Stimulated activated CD4-positive, alpha-beta T cell treated with anti-CD3 and anti-CD28 coated beads, Interleukin-4, amount 100 ng/mL, for 1 hour (primary cell): ENCODE measurements around the gene NOTCH1.

Source experiments
- DNase-seq: peaks from one replicate; pipeline ENCODE4 v3.0.0-alpha.2; 2020

NOTCH1 gene

GRCh38 chr9:136531186-136531903 lies 14.5 kb downstream of the NOTCH1 start:
- DNase-seq = no peak

GRCh38 chr9:136530461-136531089 lies 15.3 kb downstream of the NOTCH1 start:
- no peak for DNase-seq

DNA sequence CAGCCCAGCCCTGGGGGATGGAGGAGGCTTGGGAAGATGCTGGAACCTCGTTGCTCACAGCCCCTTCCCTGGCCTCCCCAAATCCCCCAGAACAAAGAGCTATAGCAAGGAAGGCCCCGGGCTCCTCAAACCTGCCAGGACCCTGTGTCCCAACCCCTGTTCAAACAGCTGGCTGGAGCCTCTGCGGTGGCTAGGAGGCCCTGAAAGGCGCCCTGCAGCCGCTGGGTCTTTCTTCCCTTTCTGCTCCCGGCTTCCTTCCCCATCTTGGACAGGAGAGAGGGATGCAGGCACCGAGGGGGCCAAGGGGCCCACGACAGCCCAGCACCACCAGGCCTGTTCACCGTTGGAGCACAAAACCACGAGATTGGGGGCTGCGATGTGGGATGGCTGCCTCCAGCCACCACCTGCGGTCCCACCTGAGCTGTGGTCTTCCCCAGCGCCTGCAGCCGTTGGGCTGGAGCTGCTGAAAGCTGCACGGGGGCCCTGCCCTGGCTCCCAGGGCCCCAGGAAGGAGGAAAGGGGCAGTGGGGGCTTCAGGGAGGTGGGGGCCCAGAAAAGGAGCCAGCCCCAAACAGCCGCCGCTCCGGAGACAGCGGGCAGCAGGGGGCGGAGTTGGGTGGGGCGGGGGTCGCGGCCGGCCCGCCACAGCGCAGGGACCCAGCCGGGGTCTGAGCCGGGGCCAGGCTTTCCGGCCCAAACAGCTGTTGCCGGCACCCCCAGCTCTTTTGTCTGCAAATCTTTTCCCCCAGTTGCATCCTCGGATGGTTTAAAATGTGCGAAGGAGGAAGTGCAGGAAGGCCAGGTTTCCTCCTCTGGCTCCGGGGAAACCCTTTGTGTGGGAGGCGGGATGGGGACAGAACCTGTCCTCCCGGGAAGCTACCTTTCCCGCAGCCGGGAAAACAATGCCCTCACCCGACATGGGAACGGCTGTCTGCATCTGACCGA lies 16.1 kb downstream of the NOTCH1 start:
- no peak for DNase-seq

DNA sequence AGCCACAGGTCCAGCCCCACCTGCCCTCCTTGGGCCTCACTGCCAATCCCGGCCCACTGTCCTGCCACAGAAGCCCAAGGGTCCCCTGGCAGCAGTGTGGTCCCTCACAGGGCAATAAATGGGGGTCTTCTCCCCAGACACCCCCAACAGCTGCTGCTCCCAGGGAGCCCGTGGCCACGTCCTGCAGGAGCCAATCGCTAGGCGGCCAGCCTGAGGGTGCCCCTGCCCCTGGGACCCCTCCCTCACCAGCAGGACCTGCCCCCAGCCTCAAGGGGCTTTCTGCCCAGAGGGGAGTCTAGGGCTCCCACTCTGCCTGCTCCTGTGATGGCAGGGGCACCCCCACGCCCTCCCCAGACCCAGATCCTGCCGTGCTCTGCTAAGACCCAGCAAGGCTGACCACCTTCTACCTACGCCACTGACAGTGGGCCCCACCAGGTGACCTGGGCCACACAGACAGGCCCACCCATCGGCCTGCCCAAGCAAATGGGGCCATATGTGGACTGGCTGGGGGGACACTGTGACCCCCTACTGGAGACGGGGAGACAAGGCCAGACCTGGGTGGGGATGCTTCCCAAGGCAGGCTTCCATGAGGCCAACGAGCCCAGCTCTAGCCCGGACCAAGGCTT lies 17.0 kb downstream of the NOTCH1 start:
- DNase-seq = no peak

DNA sequence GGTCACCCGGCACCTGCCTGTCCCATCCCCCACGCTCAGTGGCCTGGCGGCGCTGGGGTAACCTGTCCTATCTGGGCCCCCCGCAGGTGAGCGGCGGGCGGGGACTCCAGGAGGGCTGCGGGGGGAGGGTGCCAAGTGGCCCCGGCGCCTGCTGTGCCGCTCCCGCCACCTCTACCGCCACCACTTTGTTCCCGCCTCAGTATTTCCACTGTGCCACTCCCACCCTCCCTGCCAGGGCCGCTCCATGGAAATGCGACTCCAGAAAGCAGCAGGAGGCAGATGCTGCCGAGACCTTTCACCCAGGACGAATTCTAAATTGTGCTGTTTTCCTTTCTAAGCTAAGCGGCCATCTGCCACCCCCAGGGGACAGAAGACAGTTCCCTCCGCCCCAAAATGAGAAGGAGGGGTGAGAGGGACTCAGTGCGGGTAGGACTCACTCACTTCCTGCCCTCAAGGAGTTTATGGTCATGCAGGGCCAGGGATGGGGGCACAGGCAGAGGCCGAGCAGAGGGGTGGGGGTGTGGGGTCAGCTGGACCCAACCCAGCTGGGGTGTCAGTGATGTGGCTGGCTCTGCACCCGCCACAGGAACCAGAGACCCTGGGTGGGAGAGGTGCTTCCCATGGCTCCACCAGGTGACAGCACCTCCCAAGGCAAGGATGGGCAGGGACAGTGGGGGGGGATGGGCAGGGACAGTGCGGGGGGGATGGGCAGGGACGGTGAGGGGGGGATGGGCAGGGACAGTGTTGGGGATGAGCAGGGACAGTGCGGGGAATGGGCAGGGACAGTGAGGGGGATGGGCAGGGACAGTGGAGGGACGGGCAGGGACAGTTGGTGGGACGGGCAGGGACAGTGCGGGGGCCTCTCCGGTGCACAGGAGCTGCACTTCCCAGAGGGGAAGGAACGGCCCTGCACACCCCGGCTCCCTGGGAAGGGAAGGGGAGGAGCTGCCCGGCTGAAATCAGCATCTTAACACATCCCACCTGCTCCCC lies 17.8 kb downstream of the NOTCH1 start:
- DNase-seq = no peak

- no peak for DNase-seq
These were observed 18.7 kb downstream of the NOTCH1 start for GRCh38 chr9:136527131-136527530.

DNA sequence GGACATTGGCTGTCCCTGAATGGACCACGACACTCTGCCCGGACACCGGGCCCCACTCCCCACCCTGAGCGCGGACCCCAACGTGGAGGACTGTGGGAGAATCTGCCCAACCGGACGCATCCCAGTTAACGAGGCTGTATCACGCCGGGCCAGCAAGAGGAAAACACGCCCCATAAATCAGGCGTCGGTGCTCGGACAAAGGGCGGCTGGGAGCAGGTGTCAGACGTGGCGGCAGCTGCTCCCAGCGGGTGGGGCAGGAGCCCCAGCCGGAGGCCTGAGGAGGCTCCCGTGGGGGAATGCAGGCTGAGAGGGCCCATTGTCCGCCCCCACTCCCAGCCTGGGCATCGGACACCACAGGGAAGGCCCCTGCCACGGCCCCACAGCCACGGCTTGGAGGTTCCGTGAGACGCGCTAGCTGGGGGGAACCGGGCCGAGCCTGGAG lies 19.2 kb downstream of the NOTCH1 start:
- no peak for DNase-seq

DNA sequence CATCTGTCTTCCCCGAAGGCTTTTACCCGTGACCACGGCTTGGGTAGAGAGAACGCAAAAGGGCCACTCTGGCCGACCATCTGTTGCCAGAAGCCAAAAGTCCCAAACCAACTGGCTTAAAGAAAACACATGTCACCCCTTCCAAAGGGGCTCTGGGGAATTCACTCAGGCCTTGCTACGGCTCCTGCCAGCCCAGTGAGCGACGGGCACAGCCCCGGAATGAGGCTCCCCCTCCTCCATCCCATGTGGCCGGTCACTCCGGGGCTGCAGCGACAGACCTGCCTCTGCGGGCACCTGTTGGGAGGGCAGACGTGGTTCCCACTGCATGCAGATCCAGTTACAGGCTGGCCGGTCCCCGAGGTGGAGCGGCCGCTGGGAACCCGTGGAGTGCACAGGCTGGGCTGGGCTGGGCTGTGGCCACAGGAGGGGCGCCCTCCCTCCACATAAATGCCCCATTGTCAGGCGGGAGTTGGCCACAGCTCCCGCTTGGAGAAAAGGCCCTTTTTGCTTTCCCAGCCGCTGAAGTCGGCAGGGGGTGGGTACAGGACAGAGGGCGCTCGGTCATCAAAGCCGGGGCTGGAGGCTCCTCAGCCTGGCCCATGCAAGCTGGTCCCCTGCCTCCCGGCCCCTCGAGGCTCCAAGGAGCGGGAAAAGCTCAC lies 19.9 kb downstream of the NOTCH1 start:
- no peak for DNase-seq

DNA sequence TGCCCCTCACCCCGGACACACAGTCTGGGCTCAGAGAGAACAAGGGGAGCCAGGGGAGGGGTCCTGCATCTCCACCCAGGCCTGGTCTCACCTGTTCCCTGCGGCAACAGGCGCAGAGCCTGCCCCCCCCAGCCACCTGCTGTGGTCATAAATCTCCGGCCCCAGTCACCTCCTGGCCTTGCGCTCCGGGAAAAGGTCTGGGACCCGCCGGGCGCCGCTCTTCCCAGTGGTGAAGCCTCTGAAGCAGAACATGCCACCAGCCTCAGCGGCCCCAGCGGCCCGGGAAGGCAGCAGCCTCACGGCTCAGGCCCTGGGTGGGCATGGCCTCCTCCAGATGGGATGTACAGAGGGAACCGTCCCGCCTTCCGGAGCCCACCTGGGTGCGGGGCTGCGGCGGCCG lies 20.6 kb downstream of the NOTCH1 start:
- DNase-seq = no peak

- no peak for DNase-seq
These were observed 23.3 kb downstream of the NOTCH1 start for GRCh38 chr9:136522314-136523237.

- no peak for DNase-seq
These were observed 24.3 kb downstream of the NOTCH1 start for GRCh38 chr9:136521537-136521936.

DNA sequence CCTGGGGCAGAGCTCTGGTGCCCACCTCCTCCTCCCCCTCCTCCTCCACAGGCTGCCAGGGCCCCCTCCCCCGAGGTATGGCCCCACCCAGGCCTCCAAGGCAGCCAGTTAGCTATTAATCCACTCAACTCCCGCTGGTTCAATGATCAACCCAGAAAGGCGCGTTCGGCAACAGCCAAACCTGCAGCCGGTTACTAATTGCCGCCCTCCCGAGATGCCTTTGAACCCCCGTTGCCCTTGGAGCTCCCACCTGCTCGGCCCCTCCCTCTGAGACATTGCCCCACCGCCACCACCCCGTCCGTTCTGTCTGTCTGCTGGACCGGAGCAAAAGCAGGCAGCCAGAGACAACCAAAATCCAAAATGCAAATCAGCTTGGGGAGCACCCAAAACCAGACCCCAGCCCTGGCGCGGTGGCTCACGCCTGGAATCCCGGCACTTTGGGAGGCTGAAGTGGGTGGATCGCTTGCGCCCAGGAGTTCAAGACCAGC lies 25.8 kb downstream of the NOTCH1 start:
- no peak for DNase-seq

GRCh38 chr9:136519263-136520052 lies 26.4 kb downstream of the NOTCH1 start:
- no peak for DNase-seq

DNA sequence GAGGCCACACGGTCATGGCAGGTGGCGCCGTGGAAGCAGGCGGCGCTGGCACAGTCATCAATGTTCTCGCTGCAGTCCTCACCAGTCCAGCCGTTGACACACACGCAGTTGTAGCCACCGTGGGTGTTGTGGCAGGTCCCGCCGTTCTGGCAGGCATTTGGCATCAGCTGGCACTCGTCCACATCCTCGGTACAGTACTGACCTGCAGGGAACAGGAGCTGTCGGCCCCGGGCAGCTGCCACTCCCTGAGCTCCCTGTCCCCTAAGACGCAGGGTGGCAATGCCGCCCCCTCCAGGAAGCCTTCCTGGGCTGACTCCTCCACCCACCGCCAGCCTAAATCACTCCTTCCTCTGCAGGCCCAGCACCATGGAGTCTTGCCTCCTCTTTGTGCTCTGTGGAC lies 27.2 kb downstream of the NOTCH1 start:
- DNase-seq = no peak

DNA sequence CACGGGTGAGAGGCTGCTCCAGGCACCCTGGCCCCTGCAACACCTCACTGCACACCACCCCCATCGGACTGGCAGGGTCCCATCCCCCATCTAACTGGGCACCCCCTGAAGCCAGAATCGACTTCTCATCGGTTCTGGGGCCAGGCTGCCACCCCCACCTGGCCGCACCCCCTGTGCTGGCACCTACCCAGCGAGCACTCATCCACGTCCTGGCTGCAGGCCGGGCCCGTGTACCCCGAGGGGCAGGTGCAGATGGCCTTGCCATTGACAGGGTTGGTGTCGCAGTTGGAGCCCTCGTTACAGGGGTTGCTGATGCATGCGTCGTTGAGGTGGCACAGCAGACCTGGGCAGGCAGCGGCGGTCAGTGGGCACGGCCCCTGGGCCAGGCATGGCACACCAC lies 27.9 kb downstream of the NOTCH1 start:
- no peak for DNase-seq

- no peak for DNase-seq
These were observed 28.7 kb downstream of the NOTCH1 start for GRCh38 chr9:136517012-136517743.

DNA sequence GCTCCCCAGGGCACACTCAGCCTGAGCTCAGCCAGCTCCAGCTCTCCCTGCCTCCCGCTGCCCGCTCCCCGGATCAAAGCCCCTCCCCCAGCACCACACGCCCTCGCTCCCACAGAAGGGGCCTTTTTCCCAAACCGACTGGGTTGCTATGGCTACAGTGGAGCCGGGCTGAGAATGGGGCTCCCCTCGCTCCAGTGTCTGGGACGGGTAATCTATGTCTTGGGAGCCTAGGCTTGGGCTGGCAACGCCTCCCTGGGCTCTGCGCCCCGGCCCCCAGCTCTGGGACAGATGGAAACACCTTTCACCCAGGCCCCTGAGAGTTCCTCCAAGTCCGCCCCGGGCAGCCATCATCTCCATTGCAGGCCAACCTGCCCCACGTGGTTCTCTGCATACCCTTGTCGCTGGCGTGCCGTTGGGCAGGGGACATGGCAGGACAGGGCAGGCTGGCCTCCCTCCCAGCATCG lies 29.6 kb downstream of the NOTCH1 start:
- no peak for DNase-seq

- no peak for DNase-seq
These were observed 30.6 kb downstream of the NOTCH1 start for GRCh38 chr9:136515276-136515675.
